ENCODE measurements around the gene ZNF398. TPM values are rescaled to one million over a fixed set of nuclear protein-coding genes. Genes with fewer than 3 reads are reported as not detected.
A peak's percentile ranks its signal among the peaks of the same experiment; 100 is the strongest.
"Not testable (repeated sequence)": the region's sequence is repeated elsewhere in the genome, so short reads cannot be mapped to it uniquely, and the experiment has no call there.

ZNF398 gene
- total and polyA plus RNA-seq, 11 donors, result 2.1 to 14.4 (median 8.4) TPM

GRCh38 chr7:149141893-149142292 is 5.4 kb upstream of the ZNF398 start:
- no peak overlapping the region for H3K27ac ChIP-seq
- ATAC-seq (no peak), DNase-seq (no peak)
- no peak overlapping the region for H3K4me3 ChIP-seq
- intact Hi-C loops (cut with DNase I), result no loop called here
- H3K36me3 ChIP-seq, result peaks cover 0 to 4% (median 0%) of the 10 kb centered on the region in 9 donors
- H3K4me1 ChIP-seq, result peaks cover 0 to 6% (median 0%) of the 10 kb centered on the region in 12 donors
- no peak for TF ChIP-seq POLR2A (IDR thresholded peaks at IDR 0.05)
- no peak for TF ChIP-seq CTCF (IDR thresholded peaks at IDR 0.05)
- H3K27me3 ChIP-seq, result no peaks in the 10 kb centered on the region
- 86 to 90% (median 88%) methylated on average over 4 of the region's 4 CpGs for WGBS, 4 donors
- no peaks in the 10 kb centered on the region for H3K9me3 ChIP-seq

- ATAC-seq; intact Hi-C loops (cut with DNase I); H3K36me3 ChIP-seq; H3K4me3 ChIP-seq; H3K9me3 ChIP-seq; DNase-seq; H3K27me3 ChIP-seq; H3K27ac ChIP-seq: not testable (repeated sequence)
- WGBS, 4 donors, result 77 to 82% (median 81%) methylated on average over 14 of the region's 14 CpGs
- peaks cover 0 to 19% (median 10%) of the 10 kb centered on the region in 12 donors for H3K4me1 ChIP-seq
These were observed 2.8 kb upstream of the ZNF398 start for GRCh38 chr7:149144436-149144922.

- Histone ChIP-seq H3K4me3 (no peak overlapping the region), H3K4me1 (peaks cover 0 to 26% (median 12%) of the 10 kb centered on the region in 12 donors), H3K27me3 (no peaks in the 10 kb centered on the region), H3K9me3 (no peaks in the 10 kb centered on the region), H3K27ac (no peak overlapping the region), H3K36me3 (no peaks in the 10 kb centered on the region)
- TF ChIP-seq POLR2A (IDR thresholded peaks at IDR 0.05) (no peak), CTCF (IDR thresholded peaks at IDR 0.05) (no peak)
- intact Hi-C loops (cut with DNase I), result no loop called here
- ATAC-seq (no peak), DNase-seq (no peak)
- 88 to 95% (median 90%) methylated on average over 8 of the region's 8 CpGs for WGBS, 4 donors
These were observed 2.0 kb upstream of the ZNF398 start for GRCh38 chr7:149145031-149145845.

GRCh38 chr7:149147752-149148653 is 750 bp downstream of the ZNF398 start:
- Histone ChIP-seq H3K27me3 (no peaks in the 10 kb centered on the region), H3K4me1 (peaks cover 0 to 28% (median 13%) of the 10 kb centered on the region in 12 donors), H3K27ac (peak overlapping the region; percentile 62 to 95 (median 89)), H3K36me3 (no peaks in the 10 kb centered on the region), H3K9me3 (no peaks in the 10 kb centered on the region), H3K4me3 (peak overlapping the region; percentile 70 to 98 (median 86))
- TF ChIP-seq POLR2A (IDR thresholded peaks at IDR 0.05) (no peak), CTCF (IDR thresholded peaks at IDR 0.05) (no peak)
- intact Hi-C loops (cut with DNase I), result loop anchor here in 4 of 10 donors (1.0 to 2.0 kb wide), 2 partner anchors 21 to 22 kb away; partner anchors contain the start of gene ZNF425 (in 4 of the 4)
- DNase-seq, result peak; percentile 37 to 83 (median 52)
- ATAC-seq, result peak in 3 of 4 donors; percentile 53 to 64 (median 58)
- WGBS, 4 donors, result 0% methylated on average over 13 to 86 of the region's 86 CpGs
